UCSD-AML1 (cell line): Measurements from ENCODE around the gene SLC25A29.
"Not testable (repeated sequence)": the region's sequence is repeated elsewhere in the genome, so short reads cannot be mapped to it uniquely, and the experiment has no call there.

ENCODE experiments used
- DNase-seq: peaks from one replicate; lab custom pipeline; 2025; ENCODE audit not compliant: unreplicated experiment; lab: John Stamatoyannopoulos, UW

Gene SLC25A29

GRCh38 chr14:100306101-100306997 is at the start of gene SLC25A29:
Gene SLC25A29 (minus strand): TSS chr14:100306444. CDS start chr14:100306232, 212 bp downstream.
- peak; percentile 91 for DNase-seq

GRCh38 chr14:100350986-100351385 is 44.7 kb upstream of the SLC25A29 start:
- no peak for DNase-seq

GRCh38 chr14:100350276-100350926 is 44.2 kb upstream of the SLC25A29 start:
- DNase-seq, result no peak

- DNase-seq, result no peak
Observed at GRCh38 chr14:100348784-100349685, 42.8 kb upstream of the SLC25A29 start.

- DNase-seq, result no peak
Observed at GRCh38 chr14:100348253-100348729, 42.0 kb upstream of the SLC25A29 start.

- DNase-seq, result no peak
Observed at GRCh38 chr14:100346306-100347091, 40.3 kb upstream of the SLC25A29 start.

- no peak for DNase-seq
Observed at GRCh38 chr14:100345711-100346110, 39.5 kb upstream of the SLC25A29 start.

- DNase-seq, result not testable (repeated sequence)
Observed at GRCh38 chr14:100344657-100345056, 38.4 kb upstream of the SLC25A29 start.

GRCh38 chr14:100342826-100343225 is 36.6 kb upstream of the SLC25A29 start:
- not testable (repeated sequence) for DNase-seq

GRCh38 chr14:100342195-100342594 is 36.0 kb upstream of the SLC25A29 start:
- DNase-seq, result no peak

GRCh38 chr14:100341301-100342031 is 35.2 kb upstream of the SLC25A29 start:
- no peak for DNase-seq

- DNase-seq, result no peak
Observed at GRCh38 chr14:100340423-100340813, 34.2 kb upstream of the SLC25A29 start.

- no peak for DNase-seq
Observed at GRCh38 chr14:100339766-100340422, 33.6 kb upstream of the SLC25A29 start.

- no peak for DNase-seq
Observed at GRCh38 chr14:100336618-100337530, 30.6 kb upstream of the SLC25A29 start.

GRCh38 chr14:100334904-100335303 is 28.7 kb upstream of the SLC25A29 start:
- DNase-seq, result no peak

GRCh38 chr14:100333827-100334226 is 27.6 kb upstream of the SLC25A29 start:
- DNase-seq, result no peak

GRCh38 chr14:100333311-100333710 is 27.1 kb upstream of the SLC25A29 start:
- DNase-seq, result no peak

- DNase-seq, result no peak
Observed at GRCh38 chr14:100332797-100333196, 26.6 kb upstream of the SLC25A29 start.
